Psoas muscle (tissue), 8 donors: ENCODE results near the gene AHRR. TPM values are rescaled to one million over a fixed set of nuclear protein-coding genes. Genes with fewer than 3 reads are reported as not detected.
A peak's percentile ranks its signal among the peaks of the same experiment; 100 is the strongest.

Experiments used
- ATAC-seq, 4 donors: fragments of 200-7000 bp; cut with Tn5 transposase; one replicate each; pipeline ENCODE4 v1.9.1; 2020; ENCODE audit warnings: moderate library complexity in 3 of 4, mild to moderate bottlenecking in 2 of 4
- DNase-seq, 2 donors: peaks; one replicate each; pipeline ENCODE4 v3.0.0-alpha.2; 2020
- H3K27ac ChIP-seq: fragments of 200-600 bp; one replicate; pipeline ENCODE4 v1.8.0; 2022
- H3K27me3 ChIP-seq, 3 donors: fragments of 200-600 bp in 1 of 3; one replicate each; pipeline versions ENCODE4 v1.6.1 to v1.8.0; 2013 to 2022; ENCODE audit warnings: low read length in 2 of 3, mild to moderate bottlenecking in 2 of 3, moderate library complexity in 1 of 3; ENCODE audit not compliant: insufficient read depth in 3 of 3
- H3K36me3 ChIP-seq, 2 donors: fragments of 200-600 bp in 1 of 2; one replicate each; pipeline versions ENCODE4 v1.6.1 to v1.8.0; 2013 to 2022; ENCODE audit warnings: low read depth in 1 of 2, mild to moderate bottlenecking in 1 of 2, moderate library complexity in 1 of 2; ENCODE audit not compliant: insufficient read depth in 1 of 2
- H3K4me1 ChIP-seq: fragments of 200-600 bp; one replicate; pipeline ENCODE4 v1.8.0; 2022
- H3K4me3 ChIP-seq: fragments of 200-600 bp; one replicate; pipeline ENCODE4 v1.8.0; 2022; ENCODE audit warnings: mild to moderate bottlenecking
- H3K9me3 ChIP-seq: fragments of 200-600 bp; one replicate; pipeline ENCODE4 v1.8.0; 2022
- WGBS, 3 donors: extraction: QIAGEN DNeasy Blood & Tissue Kit; methylation state at CpG; one replicate each; pipeline versions ENCODE4 v1.1.6 to v1.1.7; 2013; 5-methylcytosine and 5-hydroxymethylcytosine counted together
- intact Hi-C, 2 donors: fragments of 100-400 bp; cut with DNase I; formaldehyde crosslinking; loops; one replicate each; pipeline versions ENCODE4 v1.11.0 to v1.14.2; 2022
- polyA plus RNA-seq, 3 donors: library from polyadenylated mRNA; stranded (reverse); fragments of 200-250 nt; gene quantifications; one replicate each; pipeline ENCODE4 v1.2.3, GENCODE V29; 2013
- total RNA-seq, 4 donors: library from RNA; stranded (reverse); fragmentation: NEBNext Ultra II Directional in 2 of 4; extraction: Animal tissue kit (Norgen Biotek cat#: 25700) in 2 of 4; gene quantifications; one replicate each; pipeline versions ENCODE4 v1.2.1 to v1.2.4, GENCODE V29; 2021 to 2023
- TF ChIP-seq, protein P1 (sequence below): fragments of 200-600 bp; IDR thresholded peaks from one replicate; pipeline ENCODE4 v1.8.0; 2022; ENCODE audit warnings: antibody characterized with exemption
- donor health status: healthy with polysubstance abuse.
- donor health status: DM: no; HTN: no; CAD: no; lungs with moderate emphysema.
- donor health status: Bipolar disorder and iron deficiency.
- donor health status: healthy.
- donor health status: DM: yes; HTN: yes; CAD: no.
- donor health status: DM: no; HTN: no; CAD: no.
- donor health status: DM: no; HTN: no; CAD: no.
- donor health status: DM: yes; HTN: yes; CAD: no.

AHRR gene
- total and polyA plus RNA-seq, 7 donors, result 0.10 to 7.4 (median 0.45) TPM

DNA sequence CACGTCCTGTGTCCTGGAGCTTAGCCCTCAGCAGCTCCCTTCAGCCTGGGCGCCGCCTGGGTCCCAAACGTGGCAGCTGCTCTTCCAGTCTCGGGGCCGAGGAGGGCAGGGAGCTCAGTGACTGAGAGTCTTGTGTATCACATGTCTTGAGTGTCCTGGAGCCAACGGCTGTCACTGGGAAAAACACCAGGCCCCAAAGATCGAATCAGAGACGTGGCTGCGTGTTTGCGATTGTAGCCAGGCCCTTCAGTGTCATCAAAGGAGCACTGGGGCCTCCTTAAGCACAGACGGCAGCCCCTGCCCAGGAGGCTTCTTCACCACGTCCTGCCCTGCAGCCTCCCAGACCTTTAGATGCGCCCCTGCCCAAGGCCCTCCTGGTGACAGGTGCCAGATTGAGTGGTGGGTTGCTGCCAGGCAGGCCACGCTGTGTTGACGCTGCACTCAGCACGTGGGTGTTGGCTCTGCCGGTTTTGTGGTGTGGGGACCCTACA is 115.8 kb downstream of the AHRR start:
- 46 to 50% (median 49%) methylated on average over 18 of the region's 18 CpGs for WGBS, 3 donors
- TF ChIP-seq, protein P1, sequence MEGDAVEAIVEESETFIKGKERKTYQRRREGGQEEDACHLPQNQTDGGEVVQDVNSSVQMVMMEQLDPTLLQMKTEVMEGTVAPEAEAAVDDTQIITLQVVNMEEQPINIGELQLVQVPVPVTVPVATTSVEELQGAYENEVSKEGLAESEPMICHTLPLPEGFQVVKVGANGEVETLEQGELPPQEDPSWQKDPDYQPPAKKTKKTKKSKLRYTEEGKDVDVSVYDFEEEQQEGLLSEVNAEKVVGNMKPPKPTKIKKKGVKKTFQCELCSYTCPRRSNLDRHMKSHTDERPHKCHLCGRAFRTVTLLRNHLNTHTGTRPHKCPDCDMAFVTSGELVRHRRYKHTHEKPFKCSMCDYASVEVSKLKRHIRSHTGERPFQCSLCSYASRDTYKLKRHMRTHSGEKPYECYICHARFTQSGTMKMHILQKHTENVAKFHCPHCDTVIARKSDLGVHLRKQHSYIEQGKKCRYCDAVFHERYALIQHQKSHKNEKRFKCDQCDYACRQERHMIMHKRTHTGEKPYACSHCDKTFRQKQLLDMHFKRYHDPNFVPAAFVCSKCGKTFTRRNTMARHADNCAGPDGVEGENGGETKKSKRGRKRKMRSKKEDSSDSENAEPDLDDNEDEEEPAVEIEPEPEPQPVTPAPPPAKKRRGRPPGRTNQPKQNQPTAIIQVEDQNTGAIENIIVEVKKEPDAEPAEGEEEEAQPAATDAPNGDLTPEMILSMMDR, result no peak
- Histone ChIP-seq H3K4me1 (peaks cover 8% of the 10 kb centered on the region), H3K27me3 (peaks cover 0 to 5% (median 0%) of the 10 kb centered on the region in 3 donors), H3K27ac (no peak overlapping the region), H3K4me3 (no peak overlapping the region), H3K36me3 (no peaks in the 10 kb centered on the region), H3K9me3 (no peaks in the 10 kb centered on the region)
- intact Hi-C loops, result no loop called here
- ATAC-seq (no peak), DNase-seq (peak in 1 of 2 donors; percentile 25)

DNA sequence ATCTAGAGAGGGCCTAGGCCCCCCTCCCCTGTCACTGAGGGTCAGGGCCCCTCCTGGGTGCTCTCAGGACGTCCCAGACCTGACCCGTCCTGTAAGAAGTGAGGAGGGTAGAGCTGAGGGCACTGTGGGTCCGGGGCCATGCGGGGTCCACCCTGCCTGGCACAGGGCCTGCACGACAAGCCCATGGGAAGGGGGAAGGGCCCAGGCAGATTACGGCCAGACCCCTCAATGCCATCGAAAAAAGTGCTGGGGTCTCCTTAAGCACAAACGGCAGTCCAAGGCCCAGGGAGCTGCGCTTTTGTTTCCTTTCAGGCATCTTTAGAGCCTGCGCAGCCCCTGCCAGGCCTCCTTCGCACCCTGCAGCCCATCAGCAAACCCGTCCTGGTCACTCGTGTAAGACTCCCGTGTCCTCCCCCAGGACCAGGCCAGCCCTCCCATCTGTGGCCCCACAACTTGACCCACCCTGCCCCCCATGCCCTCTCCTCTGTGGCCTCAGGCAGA is 117.0 kb downstream of the AHRR start:
- 54 to 67% (median 66%) methylated on average over 14 of the region's 14 CpGs for WGBS, 3 donors
- Histone ChIP-seq H3K27ac (no peak overlapping the region), H3K27me3 (peaks cover 0 to 5% (median 0%) of the 10 kb centered on the region in 3 donors), H3K9me3 (no peaks in the 10 kb centered on the region), H3K36me3 (no peaks in the 10 kb centered on the region), H3K4me3 (no peak overlapping the region), H3K4me1 (peaks cover 10% of the 10 kb centered on the region)
- intact Hi-C loops, result no loop called here
- ATAC-seq (no peak), DNase-seq (peak in 1 of 2 donors; percentile 28)
- TF ChIP-seq, protein P1, result no peak

DNA sequence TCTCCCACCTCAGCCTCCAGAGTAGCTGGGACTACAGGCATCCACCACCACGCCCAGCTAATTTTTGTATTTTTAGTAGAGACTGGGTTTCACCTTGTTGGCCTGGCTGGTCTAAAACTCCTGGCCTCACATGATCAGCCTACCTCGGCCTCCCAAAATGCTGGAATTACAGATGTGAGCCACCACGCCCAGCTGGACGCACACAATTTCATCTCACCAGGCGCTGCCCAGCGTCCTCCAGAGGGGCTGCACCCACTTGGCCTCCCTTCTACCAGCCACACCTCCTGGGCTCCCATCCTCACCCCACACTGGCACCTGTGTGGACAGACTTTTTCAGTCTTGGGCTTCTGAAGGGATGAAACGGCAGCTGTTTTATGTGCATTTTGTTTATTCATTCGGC is 117.7 kb downstream of the AHRR start:
- intact Hi-C loops, result no loop called here
- Histone ChIP-seq H3K4me3 (no peak overlapping the region), H3K27ac (no peak overlapping the region), H3K9me3 (no peaks in the 10 kb centered on the region), H3K27me3 (peaks cover 0 to 5% (median 0%) of the 10 kb centered on the region in 3 donors), H3K36me3 (no peaks in the 10 kb centered on the region), H3K4me1 (peaks cover 15% of the 10 kb centered on the region)
- ATAC-seq, result no peak
- DNase-seq, result peak in 1 of 2 donors; percentile 33
- WGBS, 3 donors, result 83 to 84% (median 84%) methylated on average over 8 of the region's 8 CpGs
- TF ChIP-seq, protein P1, result no peak

DNA sequence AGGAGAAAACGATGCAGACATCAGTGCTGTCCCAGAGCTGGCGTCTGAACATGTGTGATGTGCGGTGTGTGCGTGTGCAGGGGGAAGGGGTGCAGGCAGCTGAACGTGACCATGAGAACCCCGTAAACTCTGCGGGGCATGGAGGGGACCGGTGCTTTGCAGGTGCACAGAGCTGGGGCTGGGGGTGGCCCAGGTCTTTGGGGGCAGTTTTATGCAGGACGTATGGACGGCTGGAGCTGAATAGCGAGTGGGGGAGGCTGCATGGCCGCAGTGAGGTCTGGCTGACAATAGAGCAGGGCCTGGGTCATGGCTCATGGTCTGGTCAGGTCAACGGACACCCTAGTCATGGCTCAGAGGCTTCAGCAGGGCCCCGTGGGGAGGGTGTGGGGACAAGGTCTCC is 118.1 kb downstream of the AHRR start:
- Histone ChIP-seq H3K27ac (no peak overlapping the region), H3K4me1 (peaks cover 17% of the 10 kb centered on the region), H3K4me3 (no peak overlapping the region), H3K36me3 (no peaks in the 10 kb centered on the region), H3K27me3 (peaks cover 0 to 5% (median 0%) of the 10 kb centered on the region in 3 donors), H3K9me3 (no peaks in the 10 kb centered on the region)
- TF ChIP-seq, protein P1, result no peak
- intact Hi-C loops, result loop anchor here in 1 of 2 donors (10.0 kb wide), 1 partner anchor 465 kb away; no protein-coding TSS in a partner anchor
- ATAC-seq (no peak), DNase-seq (peak in 1 of 2 donors; percentile 28)
- 67 to 81% (median 69%) methylated on average over 14 of the region's 14 CpGs for WGBS, 3 donors
